RWPE1 (cell line): Measurements from ENCODE around the gene TRAPPC2.

Experiments
- CTCF ChIA-PET: fragments of 350-600 bp; sonication (Branson Sonifier 250); formaldehyde crosslinking; extraction: SDS; loops from one replicate; lab custom pipeline; 2021; lab: Yijun Ruan, JAX
- POLR2A ChIA-PET: fragments of 400-600 bp; formaldehyde crosslinking; extraction: SDS; loops from one replicate; lab custom pipeline; 2020; ENCODE audit warnings: antibody characterized with exemption; ENCODE audit not compliant: low non-redundant PET; lab: Yijun Ruan, JAX
- DNase-seq: peaks from one replicate; pipeline ENCODE4 v3.0.0; 2012; ENCODE audit warnings: low spot score
- H3K27ac ChIP-seq: fragments of 450-650 bp; 2 replicates; pipeline ENCODE4 v1.5.1; 2017
- CTCF ChIP-seq: fragments of 450-650 bp; conservative IDR thresholded peaks from 2 replicates; pipeline ENCODE4 v1.5.1; 2017; ENCODE audit warnings: low read depth, mild to moderate bottlenecking

TRAPPC2 gene

GRCh38 chrX:13770013-13770535 lies 35.7 kb upstream of the TRAPPC2 start:
- no peak overlapping the region for H3K27ac ChIP-seq
- ChIA-PET POLR2A (no interaction called here), CTCF (no interaction called here)
- no peak for TF ChIP-seq CTCF
- no peak for DNase-seq

- TF ChIP-seq CTCF = no peak
- DNase-seq = no peak
- POLR2A ChIA-PET = no interaction called here
- no peak overlapping the region for H3K27ac ChIP-seq
- CTCF ChIA-PET = no interaction called here
Measured at GRCh38 chrX:13768939-13769338, 34.5 kb upstream of the TRAPPC2 start.

- no peak overlapping the region for H3K27ac ChIP-seq
- DNase-seq = no peak
- no peak for TF ChIP-seq CTCF
- CTCF ChIA-PET = interaction anchor here (0.6 kb wide), 1 partner anchor 10 kb away, joined by 4 read pairs; no protein-coding TSS in a partner anchor
- POLR2A ChIA-PET = no interaction called here
Measured at GRCh38 chrX:13764765-13765164, 30.3 kb upstream of the TRAPPC2 start.

GRCh38 chrX:13764281-13764680 lies 29.9 kb upstream of the TRAPPC2 start:
- CTCF ChIA-PET = interaction anchor here (0.6 kb wide), 1 partner anchor 10 kb away, joined by 4 read pairs; no protein-coding TSS in a partner anchor
- DNase-seq = no peak
- no peak overlapping the region for H3K27ac ChIP-seq
- POLR2A ChIA-PET = no interaction called here
- no peak for TF ChIP-seq CTCF

- DNase-seq = no peak
- POLR2A ChIA-PET = no interaction called here
- no peak overlapping the region for H3K27ac ChIP-seq
- CTCF ChIA-PET = no interaction called here
- no peak for TF ChIP-seq CTCF
Measured at GRCh38 chrX:13763489-13763888, 29.1 kb upstream of the TRAPPC2 start.

- CTCF ChIA-PET = no interaction called here
- POLR2A ChIA-PET = interaction anchor here (0.6 kb wide), 1 partner anchor 722 kb away, joined by 3 read pairs; no protein-coding TSS in a partner anchor
- DNase-seq = no peak
- no peak overlapping the region for H3K27ac ChIP-seq
- TF ChIP-seq CTCF = no peak
Measured at GRCh38 chrX:13761606-13762414, 27.4 kb upstream of the TRAPPC2 start.
